Ishikawa (cell line): ENCODE data around the gene DGKZ.
A peak's percentile ranks its signal among the peaks of the same experiment; 100 is the strongest.

Source experiments
- CEBPB ChIP-seq: IDR thresholded peaks from 2 replicates; pipeline ENCODE4 v1.6.1; 2012
- CREB1 ChIP-seq: IDR thresholded peaks from 2 replicates; pipeline ENCODE4 v1.6.1; 2012; ENCODE audit warnings: low read depth
- EGR1 ChIP-seq: IDR thresholded peaks from 2 replicates; pipeline ENCODE4 v1.6.1; 2012
- EP300 ChIP-seq: IDR thresholded peaks from 2 replicates; pipeline ENCODE4 v1.6.1; 2012; ENCODE audit warnings: borderline replicate concordance
- FOXM1 ChIP-seq: IDR thresholded peaks from 2 replicates; pipeline ENCODE4 v1.6.1; 2012; ENCODE audit warnings: low read depth, borderline replicate concordance
- MAX ChIP-seq: IDR thresholded peaks from 2 replicates; pipeline ENCODE4 v1.6.1; 2012
- NFIC ChIP-seq: IDR thresholded peaks from 2 replicates; pipeline ENCODE4 v1.6.1; 2012
- RAD21 ChIP-seq: IDR thresholded peaks from 2 replicates; pipeline ENCODE4 v1.6.1; 2012; ENCODE audit warnings: low read depth
- TAF1 ChIP-seq: IDR thresholded peaks from 2 replicates; pipeline ENCODE4 v1.6.1; 2012; ENCODE audit warnings: low read depth, mild to moderate bottlenecking
- TCF12 ChIP-seq: IDR thresholded peaks from 2 replicates; pipeline ENCODE4 v1.6.1; 2012; ENCODE audit warnings: low read depth
- TEAD4 ChIP-seq: IDR thresholded peaks from 2 replicates; pipeline ENCODE4 v1.6.1; 2012
- YY1 ChIP-seq: IDR thresholded peaks from 2 replicates; pipeline ENCODE4 v1.6.1; 2012; ENCODE audit warnings: low read depth
- ZBTB7A ChIP-seq: IDR thresholded peaks from 2 replicates; pipeline ENCODE4 v1.6.1; 2012; ENCODE audit warnings: low read depth
- TF ChIP-seq, protein P1 (sequence below): IDR thresholded peaks from 2 replicates; pipeline ENCODE4 v1.6.1; 2012
- TF ChIP-seq, protein P2 (sequence below): IDR thresholded peaks from 2 replicates; pipeline ENCODE4 v1.6.1; 2012; ENCODE audit warnings: low read depth, mild to moderate bottlenecking

The DGKZ gene

GRCh38 chr11:46414466-46414796, 67.2 kb downstream of the DGKZ start:
- no peak for TF ChIP-seq MAX
- peak; percentile 49 for TF ChIP-seq NFIC
- no peak for TF ChIP-seq TCF12

DNA sequence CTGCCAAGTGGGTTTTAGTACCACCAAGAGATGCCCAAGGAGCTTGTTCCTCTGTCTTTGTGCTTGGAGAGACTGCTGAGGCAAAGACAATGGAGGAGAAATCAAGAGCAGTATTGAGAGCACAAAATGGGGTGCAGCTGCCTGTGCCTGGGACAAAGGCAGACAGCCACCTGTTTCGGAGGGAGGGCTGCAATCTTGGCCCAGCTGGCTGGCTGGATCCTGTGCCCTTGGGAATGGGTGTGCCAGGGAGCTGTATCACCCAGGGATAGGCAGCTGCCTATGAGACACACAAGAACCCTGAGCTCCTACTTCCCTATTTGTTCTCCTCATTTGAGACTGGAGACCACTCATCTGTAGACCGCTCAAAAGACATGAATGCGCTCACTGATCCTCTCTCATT, 67.6 kb downstream of the DGKZ start:
- no peak for TF ChIP-seq NFIC
- TF ChIP-seq CREB1, result no peak
- TF ChIP-seq ZBTB7A, result no peak
- TF ChIP-seq, protein P1, sequence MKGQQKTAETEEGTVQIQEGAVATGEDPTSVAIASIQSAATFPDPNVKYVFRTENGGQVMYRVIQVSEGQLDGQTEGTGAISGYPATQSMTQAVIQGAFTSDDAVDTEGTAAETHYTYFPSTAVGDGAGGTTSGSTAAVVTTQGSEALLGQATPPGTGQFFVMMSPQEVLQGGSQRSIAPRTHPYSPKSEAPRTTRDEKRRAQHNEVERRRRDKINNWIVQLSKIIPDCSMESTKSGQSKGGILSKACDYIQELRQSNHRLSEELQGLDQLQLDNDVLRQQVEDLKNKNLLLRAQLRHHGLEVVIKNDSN, result no peak
- no peak for TF ChIP-seq TEAD4
- TF ChIP-seq TAF1, result no peak
- no peak for TF ChIP-seq TCF12
- no peak for TF ChIP-seq RAD21
- TF ChIP-seq, protein P2, sequence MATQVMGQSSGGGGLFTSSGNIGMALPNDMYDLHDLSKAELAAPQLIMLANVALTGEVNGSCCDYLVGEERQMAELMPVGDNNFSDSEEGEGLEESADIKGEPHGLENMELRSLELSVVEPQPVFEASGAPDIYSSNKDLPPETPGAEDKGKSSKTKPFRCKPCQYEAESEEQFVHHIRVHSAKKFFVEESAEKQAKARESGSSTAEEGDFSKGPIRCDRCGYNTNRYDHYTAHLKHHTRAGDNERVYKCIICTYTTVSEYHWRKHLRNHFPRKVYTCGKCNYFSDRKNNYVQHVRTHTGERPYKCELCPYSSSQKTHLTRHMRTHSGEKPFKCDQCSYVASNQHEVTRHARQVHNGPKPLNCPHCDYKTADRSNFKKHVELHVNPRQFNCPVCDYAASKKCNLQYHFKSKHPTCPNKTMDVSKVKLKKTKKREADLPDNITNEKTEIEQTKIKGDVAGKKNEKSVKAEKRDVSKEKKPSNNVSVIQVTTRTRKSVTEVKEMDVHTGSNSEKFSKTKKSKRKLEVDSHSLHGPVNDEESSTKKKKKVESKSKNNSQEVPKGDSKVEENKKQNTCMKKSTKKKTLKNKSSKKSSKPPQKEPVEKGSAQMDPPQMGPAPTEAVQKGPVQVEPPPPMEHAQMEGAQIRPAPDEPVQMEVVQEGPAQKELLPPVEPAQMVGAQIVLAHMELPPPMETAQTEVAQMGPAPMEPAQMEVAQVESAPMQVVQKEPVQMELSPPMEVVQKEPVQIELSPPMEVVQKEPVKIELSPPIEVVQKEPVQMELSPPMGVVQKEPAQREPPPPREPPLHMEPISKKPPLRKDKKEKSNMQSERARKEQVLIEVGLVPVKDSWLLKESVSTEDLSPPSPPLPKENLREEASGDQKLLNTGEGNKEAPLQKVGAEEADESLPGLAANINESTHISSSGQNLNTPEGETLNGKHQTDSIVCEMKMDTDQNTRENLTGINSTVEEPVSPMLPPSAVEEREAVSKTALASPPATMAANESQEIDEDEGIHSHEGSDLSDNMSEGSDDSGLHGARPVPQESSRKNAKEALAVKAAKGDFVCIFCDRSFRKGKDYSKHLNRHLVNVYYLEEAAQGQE, result no peak
- TF ChIP-seq EGR1, result no peak
- TF ChIP-seq EP300, result no peak
- no peak for TF ChIP-seq MAX
- no peak for TF ChIP-seq CEBPB
- no peak for TF ChIP-seq FOXM1
- no peak for TF ChIP-seq YY1

GRCh38 chr11:46417711-46418110, 70.4 kb downstream of the DGKZ start:
- TF ChIP-seq, protein P2, result no peak
- TF ChIP-seq MAX (no peak), EGR1 (no peak)

- TF ChIP-seq, protein P1, result no peak
- TF ChIP-seq, protein P2, result no peak
- TF ChIP-seq EGR1, result no peak
- no peak for TF ChIP-seq FOXM1
- TF ChIP-seq NFIC, result no peak
- TF ChIP-seq EP300, result no peak
- no peak for TF ChIP-seq YY1
- no peak for TF ChIP-seq CEBPB
- TF ChIP-seq TEAD4, result no peak
- TF ChIP-seq CREB1, result no peak
- no peak for TF ChIP-seq ZBTB7A
Measured at GRCh38 chr11:46418751-46419150, 71.5 kb downstream of the DGKZ start.

DNA sequence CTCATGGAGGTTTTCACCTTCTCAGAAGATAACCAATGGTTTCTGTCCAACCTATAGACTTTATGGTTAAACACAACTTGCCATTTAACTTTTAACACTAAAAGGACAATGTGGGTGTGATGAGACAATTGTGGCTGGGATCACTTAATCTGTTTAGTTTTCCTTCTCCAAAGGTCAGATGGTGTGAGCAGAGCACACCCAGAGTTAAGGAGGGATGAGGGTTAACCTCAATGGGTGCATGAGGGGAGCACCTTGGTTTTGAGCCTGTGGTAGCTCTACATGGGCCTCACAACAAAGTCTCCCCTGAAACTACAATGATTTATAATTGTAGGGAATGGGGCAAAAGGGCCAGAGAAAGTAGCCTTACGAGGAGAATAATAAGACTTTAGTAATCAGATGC, 73.2 kb downstream of the DGKZ start:
- TF ChIP-seq NFIC (no peak), ZBTB7A (no peak), RAD21 (no peak), EGR1 (no peak), TCF12 (no peak)
